GM19238 (cell line): ENCODE results near the gene CLPTM1L.
"Not testable (repeated sequence)": the region's sequence is repeated elsewhere in the genome, so short reads cannot be mapped to it uniquely, and the experiment has no call there.

Experiments
- DNase-seq: peaks from one replicate; pipeline ENCODE4 v3.0.0; 2011; ENCODE audit warnings: low spot score; ENCODE audit not compliant: insufficient read length

Gene CLPTM1L

DNA sequence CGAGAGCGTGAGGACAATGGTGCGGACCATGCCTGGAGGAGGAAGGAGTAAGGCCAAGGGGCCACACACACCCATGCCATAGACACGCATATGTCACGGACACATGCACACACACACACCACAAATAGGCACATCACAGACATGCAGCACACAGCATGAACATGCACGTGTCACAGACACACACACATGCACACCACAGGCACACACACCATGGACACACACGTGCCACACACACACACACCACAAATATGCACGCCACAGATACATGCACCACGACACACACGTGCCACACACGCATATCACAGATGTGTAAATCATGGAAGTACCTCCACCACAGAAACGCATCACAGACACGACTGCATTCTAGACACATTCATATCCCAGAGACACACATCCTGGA lies 66.7 kb downstream of the CLPTM1L start:
- DNase-seq, result no peak

- DNase-seq, result no peak
Observed at GRCh38 chr5:1277781-1278180, 67.1 kb downstream of the CLPTM1L start.

- DNase-seq, result no peak
Observed at GRCh38 chr5:1277331-1277730, 67.6 kb downstream of the CLPTM1L start.

DNA sequence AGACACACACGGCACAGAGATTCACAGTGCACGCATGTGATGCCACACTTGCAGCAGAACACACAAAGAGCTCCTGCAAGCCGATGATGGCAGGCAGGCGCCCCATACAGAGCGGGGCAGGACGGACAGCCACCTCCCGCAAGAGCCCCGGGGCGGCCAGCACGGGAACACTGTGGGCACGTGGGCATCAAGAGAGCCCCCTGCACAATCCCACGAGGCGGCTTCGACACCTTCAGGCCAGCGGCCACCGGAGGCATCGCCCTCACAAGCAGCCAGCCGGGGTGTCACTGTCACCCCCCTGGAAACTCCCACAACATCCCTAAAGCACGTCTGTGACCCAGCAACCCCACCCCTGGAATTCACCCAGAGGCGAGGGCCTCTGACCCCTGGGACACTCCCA lies 68.0 kb downstream of the CLPTM1L start:
- no peak for DNase-seq

- DNase-seq, result not testable (repeated sequence)
Observed at GRCh38 chr5:1275397-1276391, 69.2 kb downstream of the CLPTM1L start.

- no peak for DNase-seq
Observed at GRCh38 chr5:1274471-1274870, 70.4 kb downstream of the CLPTM1L start.

DNA sequence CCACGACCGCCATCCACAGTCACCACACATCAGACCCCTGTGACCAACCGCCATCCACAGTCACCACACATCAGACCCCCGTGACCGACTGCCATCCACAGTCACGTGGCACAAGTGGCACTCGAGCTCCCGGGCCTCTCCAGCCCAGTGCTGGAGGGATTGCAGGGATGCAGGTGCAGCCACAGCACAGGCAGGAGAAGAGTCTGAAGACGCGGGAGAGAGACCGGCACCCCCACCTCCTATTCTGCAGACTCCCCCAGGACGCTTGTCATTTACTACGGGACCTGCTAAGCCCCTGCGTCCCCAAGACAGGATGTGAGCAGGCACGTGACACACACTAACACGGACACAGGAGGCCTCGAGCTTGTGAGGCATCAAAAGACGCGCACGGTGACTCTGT lies 71.2 kb downstream of the CLPTM1L start:
- no peak for DNase-seq

DNA sequence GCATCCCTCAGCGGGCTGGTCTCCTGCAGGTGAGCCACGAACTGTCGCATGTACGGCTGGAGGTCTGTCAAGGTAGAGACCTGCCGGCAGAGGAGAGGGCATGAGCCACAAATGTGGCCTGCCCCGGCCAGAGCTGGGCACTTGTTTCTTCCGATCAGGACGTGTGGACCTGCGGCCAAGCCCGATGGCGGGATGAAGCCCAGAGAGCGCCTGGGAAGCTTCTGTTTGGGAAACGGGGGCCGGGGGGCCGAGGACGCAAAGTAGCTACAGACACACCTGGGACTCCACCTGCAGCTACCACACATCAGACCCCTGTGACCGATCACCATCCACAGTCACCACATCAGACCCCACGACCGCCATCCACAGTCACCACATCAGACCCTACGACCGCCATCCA lies 72.7 kb downstream of the CLPTM1L start:
- no peak for DNase-seq

GRCh38 chr5:1270933-1271914 lies 73.7 kb downstream of the CLPTM1L start:
- no peak for DNase-seq

- no peak for DNase-seq
Observed at GRCh38 chr5:1270426-1270825, 74.5 kb downstream of the CLPTM1L start.

GRCh38 chr5:1268666-1269065 lies 76.2 kb downstream of the CLPTM1L start:
- no peak for DNase-seq

GRCh38 chr5:1268056-1268455 lies 76.8 kb downstream of the CLPTM1L start:
- no peak for DNase-seq
